Measurements from ENCODE around the gene EIF3A. TPM values are rescaled to one million over a fixed set of nuclear protein-coding genes. Genes with fewer than 3 reads are reported as not detected.

The EIF3A gene
- total RNA-seq, 6 experiments from 2014 or later, result 132 to 149 (median 139) TPM

DNA sequence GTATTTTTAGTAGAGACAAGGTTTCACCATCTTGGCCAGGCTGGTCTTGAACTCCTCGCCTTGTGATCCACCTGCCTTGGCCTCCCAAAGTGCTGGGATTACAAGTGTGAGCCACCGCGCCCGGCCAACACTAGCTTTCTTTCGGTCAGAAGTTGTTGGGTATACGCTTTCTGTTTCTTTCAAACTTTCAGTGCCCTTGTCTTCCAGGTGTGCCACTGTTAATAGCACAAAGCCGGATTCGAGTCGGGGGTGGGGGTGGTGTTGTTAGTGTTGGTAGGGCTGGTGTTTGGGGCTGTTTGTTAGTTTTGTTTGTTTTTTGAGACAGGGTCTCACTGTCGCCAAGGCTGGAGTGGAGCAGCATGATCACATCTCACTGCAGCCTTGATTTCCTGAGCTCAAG is 84.9 kb downstream of the EIF3A start:
- DNase-seq, result no peak
- Mint-ChIP-seq H3K9me3 (peaks cover 7% of the 10 kb centered on the region; the same call in 1 of the 2 replicates), H3K4me1 (ENCODE audit: low read depth) (no peaks in the 10 kb centered on the region), H3K36me3 (ENCODE audit: low read depth) (no peaks in the 10 kb centered on the region), H3K27ac (no peak overlapping the region), H3K4me3 (no peak overlapping the region), H3K27me3 (ENCODE audit: insufficient read depth) (peaks cover 59% of the 10 kb centered on the region)
- TF ChIP-seq, protein P1, sequence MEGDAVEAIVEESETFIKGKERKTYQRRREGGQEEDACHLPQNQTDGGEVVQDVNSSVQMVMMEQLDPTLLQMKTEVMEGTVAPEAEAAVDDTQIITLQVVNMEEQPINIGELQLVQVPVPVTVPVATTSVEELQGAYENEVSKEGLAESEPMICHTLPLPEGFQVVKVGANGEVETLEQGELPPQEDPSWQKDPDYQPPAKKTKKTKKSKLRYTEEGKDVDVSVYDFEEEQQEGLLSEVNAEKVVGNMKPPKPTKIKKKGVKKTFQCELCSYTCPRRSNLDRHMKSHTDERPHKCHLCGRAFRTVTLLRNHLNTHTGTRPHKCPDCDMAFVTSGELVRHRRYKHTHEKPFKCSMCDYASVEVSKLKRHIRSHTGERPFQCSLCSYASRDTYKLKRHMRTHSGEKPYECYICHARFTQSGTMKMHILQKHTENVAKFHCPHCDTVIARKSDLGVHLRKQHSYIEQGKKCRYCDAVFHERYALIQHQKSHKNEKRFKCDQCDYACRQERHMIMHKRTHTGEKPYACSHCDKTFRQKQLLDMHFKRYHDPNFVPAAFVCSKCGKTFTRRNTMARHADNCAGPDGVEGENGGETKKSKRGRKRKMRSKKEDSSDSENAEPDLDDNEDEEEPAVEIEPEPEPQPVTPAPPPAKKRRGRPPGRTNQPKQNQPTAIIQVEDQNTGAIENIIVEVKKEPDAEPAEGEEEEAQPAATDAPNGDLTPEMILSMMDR (IDR thresholded peaks at IDR 0.05), result no peak

DNA sequence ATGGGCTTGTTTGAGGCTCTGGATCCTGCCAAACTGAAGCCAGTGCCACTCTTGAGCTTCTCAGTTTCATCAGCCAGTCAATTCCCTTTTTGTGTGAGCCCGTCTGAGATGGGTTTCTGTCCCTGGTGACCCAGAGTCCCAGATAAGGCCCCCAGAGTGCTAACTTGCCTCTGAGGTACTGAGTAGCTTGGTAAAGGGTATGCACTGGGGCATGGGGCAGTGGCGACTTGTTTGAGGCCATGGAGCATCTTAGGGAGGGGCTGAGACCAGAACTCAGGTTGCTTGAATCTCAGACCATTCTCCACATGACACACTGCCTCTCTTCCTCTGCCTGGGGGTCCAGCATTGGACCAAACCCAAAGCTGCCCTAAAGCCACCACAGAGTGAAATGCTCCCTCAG is 86.3 kb downstream of the EIF3A start:
- Mint-ChIP-seq H3K9me3 (peaks cover 7% of the 10 kb centered on the region; the same call in 1 of the 2 replicates), H3K4me3 (no peak overlapping the region), H3K27me3 (ENCODE audit: insufficient read depth) (peaks cover 55% of the 10 kb centered on the region), H3K4me1 (ENCODE audit: low read depth) (no peaks in the 10 kb centered on the region), H3K27ac (no peak overlapping the region), H3K36me3 (ENCODE audit: low read depth) (no peaks in the 10 kb centered on the region; the same call in 1 of the 2 replicates)
- no peak for DNase-seq
- TF ChIP-seq, protein P1 (IDR thresholded peaks at IDR 0.05), result no peak

DNA sequence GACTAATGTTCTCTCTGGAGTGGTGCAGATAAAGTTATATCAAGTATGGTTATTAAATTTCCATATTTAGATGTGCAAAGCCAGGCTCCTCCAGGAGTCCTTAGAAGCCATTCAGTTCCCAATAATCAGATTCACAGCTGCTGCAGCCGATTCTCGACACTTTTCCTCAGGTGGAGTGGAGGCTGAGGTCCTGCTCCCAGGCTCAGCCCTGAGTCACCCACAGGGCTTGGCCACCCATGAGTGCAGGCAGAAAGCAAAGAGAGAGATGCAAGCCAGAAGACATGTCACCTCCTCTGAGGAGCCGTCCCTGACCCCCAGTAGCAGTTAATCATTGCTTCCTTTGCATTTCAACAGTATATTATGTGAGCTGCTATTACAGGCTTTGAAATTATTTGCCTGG is 87.4 kb downstream of the EIF3A start:
- Mint-ChIP-seq H3K4me3 (no peak overlapping the region), H3K27me3 (ENCODE audit: insufficient read depth) (peaks cover 51% of the 10 kb centered on the region), H3K4me1 (ENCODE audit: low read depth) (no peaks in the 10 kb centered on the region), H3K9me3 (peaks cover 7% of the 10 kb centered on the region; the same call in 1 of the 2 replicates), H3K27ac (no peak overlapping the region), H3K36me3 (ENCODE audit: low read depth) (no peaks in the 10 kb centered on the region; the same call in 1 of the 2 replicates)
- TF ChIP-seq, protein P1 (IDR thresholded peaks at IDR 0.05), result no peak
- no peak for DNase-seq

DNA sequence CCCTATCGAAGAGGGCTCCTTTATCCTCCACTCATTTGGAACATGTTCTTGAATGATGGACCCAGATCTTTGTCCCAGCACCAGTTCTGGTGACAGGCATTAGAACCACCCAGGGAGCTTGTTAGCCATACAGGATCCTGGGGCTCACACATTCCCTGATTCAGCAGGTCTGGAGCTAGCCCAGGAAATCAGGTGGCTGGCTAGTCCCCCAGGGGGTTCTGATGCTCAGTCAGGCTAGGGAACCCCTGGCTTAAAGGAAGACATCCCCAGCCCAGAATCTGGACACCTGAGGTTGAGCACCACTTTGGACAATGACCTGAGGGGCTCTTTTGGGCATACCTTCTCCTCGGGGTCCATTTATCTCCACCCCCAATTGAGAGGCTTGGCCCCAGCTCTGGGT is 88.1 kb downstream of the EIF3A start:
- Mint-ChIP-seq H3K27me3 (ENCODE audit: insufficient read depth) (peaks cover 44% of the 10 kb centered on the region), H3K4me1 (ENCODE audit: low read depth) (no peaks in the 10 kb centered on the region), H3K9me3 (peaks cover 2% of the 10 kb centered on the region; the same call in 1 of the 2 replicates), H3K4me3 (no peak overlapping the region), H3K27ac (no peak overlapping the region), H3K36me3 (ENCODE audit: low read depth) (no peaks in the 10 kb centered on the region; the same call in 1 of the 2 replicates)
- no peak for DNase-seq
- TF ChIP-seq, protein P1 (IDR thresholded peaks at IDR 0.05), result no peak

DNA sequence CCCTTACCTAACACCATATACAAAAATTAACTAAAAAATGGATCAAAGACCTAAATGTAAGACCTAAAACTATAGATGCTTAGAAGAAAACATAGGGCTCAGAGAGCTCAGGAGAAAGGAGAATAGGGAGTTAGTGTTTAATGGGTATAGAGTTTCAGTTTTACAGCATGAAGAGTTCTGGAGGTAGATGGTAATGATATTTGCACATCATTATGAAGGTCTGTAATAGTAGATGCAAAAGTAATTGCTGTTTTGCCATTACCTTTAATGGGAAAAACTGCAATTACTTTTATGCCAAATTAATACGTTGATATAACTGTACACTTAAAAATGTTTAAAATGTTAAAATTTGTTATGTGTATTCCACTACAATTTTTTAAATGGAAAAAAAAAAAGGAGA is 90.3 kb downstream of the EIF3A start:
- DNase-seq, result no peak
- TF ChIP-seq, protein P1 (IDR thresholded peaks at IDR 0.05), result no peak
- peaks cover 5% of the 10 kb centered on the region; the same call in 1 of the 2 replicates for H3K36me3 Mint-ChIP-seq (ENCODE audit: low read depth)
- H3K9me3 Mint-ChIP-seq, result peaks cover 5% of the 10 kb centered on the region
- H3K4me3 Mint-ChIP-seq, result no peak overlapping the region
- H3K4me1 Mint-ChIP-seq (ENCODE audit: low read depth), result no peaks in the 10 kb centered on the region; the same call in 1 of the 2 replicates
- H3K27me3 Mint-ChIP-seq (ENCODE audit: insufficient read depth), result peaks cover 32% of the 10 kb centered on the region
- no peak overlapping the region for H3K27ac Mint-ChIP-seq

Measured in HFFc6 (cell line).